ENCODE data around the gene TSHR. TPM values are rescaled to one million over a fixed set of nuclear protein-coding genes. Genes with fewer than 3 reads are reported as not detected.

Gene TSHR
- total and polyA plus RNA-seq, 2 of the 4 experiments (the other 2 are of a cell fraction), result not detected

DNA sequence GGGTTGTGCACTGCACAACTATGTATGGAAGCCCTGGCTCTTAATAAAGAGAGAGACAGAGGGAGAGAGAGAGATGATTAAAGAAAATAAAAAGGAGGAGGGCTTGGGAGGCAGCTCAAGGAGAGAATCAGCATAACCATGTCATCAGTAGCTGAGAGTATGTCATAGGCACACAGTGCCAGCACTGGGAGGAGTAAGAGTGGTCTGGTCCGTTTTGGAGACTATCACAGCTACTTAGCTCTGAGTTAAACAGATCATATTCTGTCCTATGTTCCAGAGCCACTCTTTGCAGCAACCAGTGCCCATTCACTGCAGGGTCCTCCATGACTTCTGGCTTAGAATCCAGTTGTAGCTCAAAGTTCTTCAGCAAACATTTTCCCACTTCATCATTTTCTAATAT, 206.3 kb downstream of the TSHR start:
- Histone ChIP-seq H3K4me3 (ENCODE audit: insufficient read depth, low read depth, low read length) (no peak overlapping the region), H3K4me2 (ENCODE audit: low read depth, low read length) (no peak overlapping the region), H4K8ac (ENCODE audit: low read depth in 2 of 2, low read length in 2 of 2) (no peak overlapping the region), H3K9me3 (ENCODE audit: control insufficient read depth, insufficient read depth, low read length) (no peaks in the 10 kb centered on the region), H3K56ac (ENCODE audit: extremely low read depth, insufficient read depth, low read length) (no peak overlapping the region), H4K5ac (ENCODE audit: low read depth, low read length) (no peak overlapping the region), H3K4me1 (ENCODE audit: control insufficient read depth, insufficient read depth, low read length) (no peaks in the 10 kb centered on the region), H3K27ac (ENCODE audit: insufficient read depth, low read length) (no peak overlapping the region), H3K23ac (ENCODE audit: low read depth, low read length) (no peak overlapping the region), H3K36me3 (ENCODE audit: control insufficient read depth, insufficient read depth, low read length) (no peaks in the 10 kb centered on the region), H2BK5ac (ENCODE audit: low read depth, low read length, poor library complexity, severe bottlenecking) (no peak overlapping the region), H4K20me1 (ENCODE audit: insufficient read depth, low read length) (no peaks in the 10 kb centered on the region), H2AK5ac (ENCODE audit: low read depth, low read length) (no peak overlapping the region), H2BK20ac (ENCODE audit: low read depth, low read length) (no peak overlapping the region), H4K91ac (ENCODE audit: insufficient read depth, low read depth, low read length) (no peak overlapping the region), H3K9ac (ENCODE audit: low read depth, low read length) (no peak overlapping the region), H3K79me1 (ENCODE audit: low read depth in 1 of 2, low read length in 2 of 2) (no peaks in the 10 kb centered on the region), H2BK120ac (ENCODE audit: low read depth, low read length) (no peak overlapping the region), H3K9me1 (ENCODE audit: insufficient read depth, low read length) (no peaks in the 10 kb centered on the region), H3K27me3 (ENCODE audit: control insufficient read depth, insufficient read depth, low read length) (no peaks in the 10 kb centered on the region), H3K4ac (ENCODE audit: low read depth, low read length) (no peak overlapping the region), H2AK9ac (replicated peaks; ENCODE audit: low read depth, low read length, poor library complexity) (no peak overlapping the region), H3K18ac (ENCODE audit: low read depth, low read length) (no peak overlapping the region), H3K14ac (replicated peaks; ENCODE audit: low read depth, low read length) (no peak overlapping the region), H2BK15ac (ENCODE audit: low read depth, low read length) (no peak overlapping the region), H2AFZ (replicated peaks; ENCODE audit: low read length, poor library complexity) (no peak overlapping the region)
- no TSS peak for BruUV-seq (replicated peaks)
- WGBS, 2 experiments (ENCODE audit: extremely low coverage in 2 of 2, insufficient read length in 1 of 2), result no CpG with 5 or more reads among the region's 1 CpG
- ATAC-seq (ENCODE audit: low read depth) (no peak), DNase-seq (no peak)
- POLR2A ChIA-PET (ENCODE audit: unreplicated experiment), result no interaction called here
- intact Hi-C loops (cut with micrococcal nuclease), result no loop called here
- in situ Hi-C loops (cut with MboI; ENCODE audit: low sequenced_read_pairs), result loop anchor here (10.0 kb wide), 1 partner anchor 167 kb away; no protein-coding TSS in a partner anchor
- dilution Hi-C loops (cut with HindIII; ENCODE audit: low sequenced_read_pairs, unreplicated experiment), result no loop called here
- CTCF ChIA-PET, result no interaction called here
- TF ChIP-seq RCOR1 (IDR thresholded peaks at IDR 0.05; ENCODE audit: insufficient replicate concordance, low read length) (no peak), POLR2A (IDR thresholded peaks at IDR 0.05; ENCODE audit: low read depth, low read length) (no peak), BHLHE40 (IDR thresholded peaks at IDR 0.05; ENCODE audit: low read depth, low read length) (no peak), FOS (IDR thresholded peaks at IDR 0.05; ENCODE audit: low read depth, low read length) (no peak), RFX5 (IDR thresholded peaks at IDR 0.05; ENCODE audit: low read depth, low read length) (no peak), MXI1 (IDR thresholded peaks at IDR 0.05; ENCODE audit: borderline replicate concordance, low read depth, low read length) (no peak), MAFK (IDR thresholded peaks at IDR 0.05; ENCODE audit: low read depth, low read length) (no peak), CEBPB (IDR thresholded peaks at IDR 0.05; ENCODE audit: low read depth, low read length) (no peak)
